HG02610 (cell line): ENCODE data around the gene TBL1Y.
"Not testable (repeated sequence)": the region's sequence is repeated elsewhere in the genome, so short reads cannot be mapped to it uniquely, and the experiment has no call there.

Experiments
- ATAC-seq: cut with Tn5 transposase; IDR thresholded peaks from one replicate; pipeline ENCODE4 v1.9.1; 2021; ENCODE audit warnings: mild to moderate bottlenecking, moderate library complexity; ENCODE audit not compliant: unreplicated experiment

TBL1Y gene

GRCh38 chrY:7078725-7079124 is 168.2 kb downstream of the TBL1Y start:
- ATAC-seq, result no peak

GRCh38 chrY:7080548-7080947 is 170.1 kb downstream of the TBL1Y start:
- ATAC-seq, result not testable (repeated sequence)

GRCh38 chrY:7085606-7086005 is 175.1 kb downstream of the TBL1Y start:
- ATAC-seq, result peak; percentile 90

GRCh38 chrY:7092836-7093235 is 182.3 kb downstream of the TBL1Y start:
- ATAC-seq, result no peak

GRCh38 chrY:7094365-7094764 is 183.9 kb downstream of the TBL1Y start:
- no peak for ATAC-seq

GRCh38 chrY:7097021-7097420 is 186.5 kb downstream of the TBL1Y start:
- no peak for ATAC-seq

- ATAC-seq, result no peak
These were observed 189.2 kb downstream of the TBL1Y start for GRCh38 chrY:7099742-7100141.

GRCh38 chrY:7102680-7103079 is 192.2 kb downstream of the TBL1Y start:
- ATAC-seq, result no peak

- ATAC-seq, result no peak
These were observed 196.7 kb downstream of the TBL1Y start for GRCh38 chrY:7107179-7107578.

- no peak for ATAC-seq
These were observed 199.6 kb downstream of the TBL1Y start for GRCh38 chrY:7110086-7110485.

GRCh38 chrY:7115871-7116270 is 205.4 kb downstream of the TBL1Y start:
- ATAC-seq, result no peak

GRCh38 chrY:7122202-7122601 is 211.7 kb downstream of the TBL1Y start:
- no peak for ATAC-seq

- ATAC-seq, result no peak
These were observed 214.9 kb downstream of the TBL1Y start for GRCh38 chrY:7125136-7126056.

- ATAC-seq, result no peak
These were observed 217.7 kb downstream of the TBL1Y start for GRCh38 chrY:7128211-7128610.
